Ectodermal cell (in vitro differentiated cells): ENCODE results near the gene NAV2.

Experiments used
- H3K27ac ChIP-seq: 2 replicates; pipeline ENCODE4 v1.7.0; 2013; ENCODE audit warnings: mild to moderate bottlenecking, low read depth, low read length; ENCODE audit not compliant: insufficient read depth, poor library complexity, severe bottlenecking
- H3K27me3 ChIP-seq: 2 replicates; pipeline ENCODE4 v1.7.0; 2013; ENCODE audit warnings: mild to moderate bottlenecking, low read length; ENCODE audit not compliant: insufficient read depth, control insufficient read depth, poor library complexity, severe bottlenecking
- H3K36me3 ChIP-seq: one replicate; pipeline ENCODE4 v1.7.0; 2013; ENCODE audit warnings: low read length; ENCODE audit not compliant: control insufficient read depth, insufficient read depth
- H3K4me1 ChIP-seq: one replicate; pipeline ENCODE4 v1.7.0; 2013; ENCODE audit warnings: low read length; ENCODE audit not compliant: control insufficient read depth, insufficient read depth
- H3K4me3 ChIP-seq: 2 replicates; pipeline ENCODE4 v1.7.0; 2013; ENCODE audit warnings: low read depth, low read length, control low read depth; ENCODE audit not compliant: insufficient read depth
- H3K9me3 ChIP-seq: 2 replicates; pipeline ENCODE4 v1.7.0; 2013; ENCODE audit warnings: mild to moderate bottlenecking, low read length, moderate library complexity; ENCODE audit not compliant: control insufficient read depth
- WGBS, 2 experiments: methylation state at CpG; one replicate each; pipeline ENCODE4 v1.1.7; 2013; ENCODE audit warnings: missing lambda C conversion rate in 2 of 2; 5-methylcytosine and 5-hydroxymethylcytosine counted together

NAV2 gene

GRCh38 chr11:19687392-19687791 lies 25.2 kb upstream of the NAV2 start:
- Histone ChIP-seq H3K36me3 (no peaks in the 10 kb centered on the region), H3K27ac (no peak overlapping the region), H3K4me1 (peaks cover 7% of the 10 kb centered on the region), H3K4me3 (no peak overlapping the region), H3K9me3 (no peaks in the 10 kb centered on the region), H3K27me3 (no peaks in the 10 kb centered on the region)
- 88 to 100% methylated on average over 1 of the region's 1 CpG for WGBS, 2 experiments

- Histone ChIP-seq H3K27ac (no peak overlapping the region), H3K4me1 (no peaks in the 10 kb centered on the region), H3K36me3 (no peaks in the 10 kb centered on the region), H3K27me3 (no peaks in the 10 kb centered on the region), H3K9me3 (no peaks in the 10 kb centered on the region), H3K4me3 (no peak overlapping the region)
- WGBS, 2 experiments, result 94 to 96% methylated on average over 8 of the region's 8 CpGs
Measured at GRCh38 chr11:19689281-19690000, 23.2 kb upstream of the NAV2 start.

GRCh38 chr11:19690885-19691284 lies 21.8 kb upstream of the NAV2 start:
- Histone ChIP-seq H3K27me3 (no peaks in the 10 kb centered on the region), H3K4me1 (no peaks in the 10 kb centered on the region), H3K27ac (no peak overlapping the region), H3K4me3 (no peak overlapping the region), H3K36me3 (no peaks in the 10 kb centered on the region), H3K9me3 (no peaks in the 10 kb centered on the region)
- 91 to 97% methylated on average over 2 of the region's 2 CpGs for WGBS, 2 experiments

GRCh38 chr11:19691815-19692500 lies 20.7 kb upstream of the NAV2 start:
- Histone ChIP-seq H3K9me3 (no peaks in the 10 kb centered on the region), H3K36me3 (no peaks in the 10 kb centered on the region), H3K27ac (no peak overlapping the region), H3K4me1 (no peaks in the 10 kb centered on the region), H3K4me3 (no peak overlapping the region), H3K27me3 (no peaks in the 10 kb centered on the region)
- 93 to 95% methylated on average over 8 of the region's 8 CpGs for WGBS, 2 experiments

GRCh38 chr11:19693146-19693545 lies 19.5 kb upstream of the NAV2 start:
- H3K4me3 ChIP-seq, result no peak overlapping the region
- peaks cover 8% of the 10 kb centered on the region for H3K4me1 ChIP-seq
- 84 to 96% methylated on average over 2 to 5 of the region's 5 CpGs for WGBS, 2 experiments
- H3K27ac ChIP-seq, result no peak overlapping the region
- no peaks in the 10 kb centered on the region for H3K36me3 ChIP-seq
- no peaks in the 10 kb centered on the region for H3K27me3 ChIP-seq
- no peaks in the 10 kb centered on the region for H3K9me3 ChIP-seq

DNA sequence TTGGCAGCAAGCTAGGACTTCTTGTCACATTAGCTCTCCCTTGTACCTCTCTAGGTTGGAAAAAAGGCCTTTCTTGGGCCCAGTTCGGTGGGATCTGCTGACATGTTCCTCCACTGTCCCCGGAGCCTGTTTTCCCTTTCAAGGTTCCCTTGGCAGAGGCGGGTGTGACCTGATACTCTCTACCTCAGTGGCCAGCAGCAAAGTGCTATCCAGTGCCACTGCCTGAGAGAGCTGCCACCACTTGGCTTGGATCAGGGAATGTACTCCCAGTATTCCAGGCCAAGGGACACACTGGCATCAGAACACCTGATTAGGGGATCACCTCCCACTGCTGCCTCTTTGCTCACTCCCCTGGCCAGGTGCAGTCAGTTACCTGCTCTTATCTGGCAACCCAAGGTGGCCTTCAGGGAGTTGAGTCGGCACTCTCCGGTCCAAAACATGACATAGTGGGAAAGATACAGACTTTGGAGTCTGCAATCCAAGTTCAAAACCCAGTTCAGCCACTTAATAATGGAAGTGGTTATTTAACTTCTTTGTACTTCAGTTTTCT lies 17.8 kb upstream of the NAV2 start:
- no peak overlapping the region for H3K27ac ChIP-seq
- H3K27me3 ChIP-seq, result no peaks in the 10 kb centered on the region
- 92 to 93% methylated on average over 5 of the region's 5 CpGs for WGBS, 2 experiments

GRCh38 chr11:19696073-19696472 lies 16.6 kb upstream of the NAV2 start:
- H3K9me3 ChIP-seq, result no peaks in the 10 kb centered on the region
- H3K27ac ChIP-seq, result no peak overlapping the region
- H3K36me3 ChIP-seq, result no peaks in the 10 kb centered on the region
- WGBS, 2 experiments, result 93 to 94% methylated on average over 3 of the region's 3 CpGs
- no peak overlapping the region for H3K4me3 ChIP-seq
- peaks cover 8% of the 10 kb centered on the region for H3K4me1 ChIP-seq
- no peaks in the 10 kb centered on the region for H3K27me3 ChIP-seq

More for the DNA sequence above, 17.8 kb upstream of the NAV2 start:
- Histone ChIP-seq H3K9me3 (no peaks in the 10 kb centered on the region), H3K4me1 (peaks cover 8% of the 10 kb centered on the region), H3K4me3 (no peak overlapping the region), H3K36me3 (no peaks in the 10 kb centered on the region)

- Histone ChIP-seq H3K27ac (no peak overlapping the region), H3K27me3 (no peaks in the 10 kb centered on the region), H3K4me1 (peaks cover 11% of the 10 kb centered on the region), H3K36me3 (no peaks in the 10 kb centered on the region), H3K4me3 (no peak overlapping the region), H3K9me3 (no peaks in the 10 kb centered on the region)
- 93 to 95% methylated on average over 4 of the region's 4 CpGs for WGBS, 2 experiments
Measured at GRCh38 chr11:19696904-19697303, 15.7 kb upstream of the NAV2 start.

- Histone ChIP-seq H3K36me3 (no peaks in the 10 kb centered on the region), H3K4me1 (peaks cover 11% of the 10 kb centered on the region), H3K27ac (no peak overlapping the region), H3K4me3 (no peak overlapping the region), H3K27me3 (no peaks in the 10 kb centered on the region), H3K9me3 (no peaks in the 10 kb centered on the region)
- WGBS, 2 experiments, result 30 to 33% methylated on average over 4 of the region's 4 CpGs
Measured at GRCh38 chr11:19697721-19698121, 14.9 kb upstream of the NAV2 start.

GRCh38 chr11:19698493-19699292 lies 13.9 kb upstream of the NAV2 start:
- Histone ChIP-seq H3K4me3 (no peak overlapping the region), H3K4me1 (peaks cover 11% of the 10 kb centered on the region), H3K36me3 (no peaks in the 10 kb centered on the region), H3K27me3 (no peaks in the 10 kb centered on the region), H3K9me3 (no peaks in the 10 kb centered on the region), H3K27ac (no peak overlapping the region)
- WGBS, 2 experiments, result 88 to 93% methylated on average over 8 of the region's 8 CpGs
